GM23338 (cell line): ENCODE data around the gene TSPO2. TPM values are rescaled to one million over a fixed set of nuclear protein-coding genes. Genes with fewer than 3 reads are reported as not detected.
A peak's percentile ranks its signal among the peaks of the same experiment; 100 is the strongest.

Experiments
- ATAC-seq: fragments of 200-7000 bp; cut with Tn5 transposase; 3 replicates; pipeline ENCODE4 v1.9.1; 2020
- DNase-seq: peaks from one replicate; pipeline ENCODE4 v3.0.0-alpha.2; 2015; ENCODE audit warnings: low spot score
- H2AFZ ChIP-seq: fragments of 200-600 bp; sonication (generic); 2 replicates; pipeline ENCODE4 v1.8.0; 2016; ENCODE audit warnings: antibody characterized with exemption, mild to moderate bottlenecking, moderate library complexity
- H3F3A ChIP-seq: fragments of 200-600 bp; sonication (generic); replicated peaks from 2 replicates; pipeline ENCODE4 v1.8.0; 2017; ENCODE audit warnings: antibody characterized with exemption, mixed run types, low read depth
- H3K27ac ChIP-seq: fragments of 200-600 bp; sonication (generic); 2 replicates; pipeline ENCODE4 v1.6.1; 2016; ENCODE audit warnings: low read depth
- H3K27me3 ChIP-seq: fragments of 200-600 bp; sonication (generic); 2 replicates; pipeline ENCODE4 v1.8.0; 2016; ENCODE audit warnings: mild to moderate bottlenecking, mixed run types, moderate library complexity; ENCODE audit not compliant: insufficient read depth
- H3K36me3 ChIP-seq: fragments of 200-600 bp; sonication (generic); 2 replicates; pipeline ENCODE4 v1.8.0; 2016; ENCODE audit warnings: mild to moderate bottlenecking; ENCODE audit not compliant: insufficient read depth
- H3K4me1 ChIP-seq: fragments of 200-600 bp; sonication (generic); 2 replicates; pipeline ENCODE4 v1.8.0; 2016; ENCODE audit warnings: mild to moderate bottlenecking, moderate library complexity; ENCODE audit not compliant: insufficient read depth
- H3K4me2 ChIP-seq: fragments of 200-600 bp; sonication (generic); 2 replicates; pipeline ENCODE4 v1.7.1; 2017; ENCODE audit warnings: mixed run types
- H3K4me3 ChIP-seq: fragments of 200-600 bp; sonication (generic); 2 replicates; pipeline ENCODE4 v1.6.1; 2016; ENCODE audit warnings: mixed run types
- H3K79me2 ChIP-seq: fragments of 200-600 bp; sonication (generic); replicated peaks from 2 replicates; pipeline ENCODE4 v1.8.0; 2017; ENCODE audit warnings: mild to moderate bottlenecking; ENCODE audit not compliant: insufficient read depth
- H3K9me2 ChIP-seq: fragments of 200-600 bp; sonication (generic); 2 replicates; pipeline ENCODE4 v1.8.0; 2017; ENCODE audit not compliant: insufficient read depth
- H4K20me1 ChIP-seq: fragments of 200-600 bp; sonication (generic); replicated peaks from 2 replicates; pipeline ENCODE4 v1.8.0; 2017; ENCODE audit warnings: mild to moderate bottlenecking; ENCODE audit not compliant: insufficient read depth
- H3K27ac Mint-ChIP-seq: 2 replicates; pipeline ENCODE4 v1.8.0; 2020; ENCODE audit warnings: inconsistent platforms, mild to moderate bottlenecking, moderate library complexity, mixed read lengths
- H3K27me3 Mint-ChIP-seq: 3 replicates; pipeline ENCODE4 v1.8.0; 2022; ENCODE audit warnings: low read depth, mild to moderate bottlenecking, moderate library complexity, mixed read lengths, inconsistent platforms; ENCODE audit not compliant: insufficient read depth, poor library complexity
- H3K36me3 Mint-ChIP-seq: 3 replicates; pipeline ENCODE4 v1.8.0; 2021; ENCODE audit warnings: low read depth, mild to moderate bottlenecking, inconsistent platforms, moderate library complexity, mixed read lengths
- H3K4me1 Mint-ChIP-seq: 3 replicates; pipeline ENCODE4 v1.8.0; 2020; ENCODE audit warnings: mild to moderate bottlenecking, inconsistent platforms, mixed read lengths
- H3K4me3 Mint-ChIP-seq: 3 replicates; pipeline ENCODE4 v1.8.0; 2021; ENCODE audit warnings: moderate library complexity, mild to moderate bottlenecking, inconsistent platforms, mixed read lengths
- H3K9me3 Mint-ChIP-seq: 3 replicates; pipeline ENCODE4 v1.8.0; 2020; ENCODE audit warnings: moderate library complexity, mild to moderate bottlenecking, inconsistent platforms, mixed read lengths
- CREB1 ChIP-seq: fragments of 250-450 bp; sonication (Bioruptor Pico); IDR thresholded peaks from 2 replicates; pipeline ENCODE4 v1.5.0; 2020; ENCODE audit warnings: low read depth, mild to moderate bottlenecking, moderate library complexity
- EZH2 ChIP-seq: fragments of 200-600 bp; sonication (generic); IDR thresholded peaks from one replicate; pipeline ENCODE4 v1.8.0; 2017; ENCODE audit warnings: antibody characterized with exemption, mild to moderate bottlenecking, low read depth; ENCODE audit not compliant: unreplicated experiment
- EZH2phosphoT487 ChIP-seq: fragments of 200-600 bp; sonication (generic); IDR thresholded peaks from one replicate; pipeline ENCODE4 v1.8.1; 2018; ENCODE audit warnings: antibody characterized with exemption; ENCODE audit not compliant: unreplicated experiment
- JUNB ChIP-seq: IDR thresholded peaks from one replicate; pipeline ENCODE4 v1.6.1; 2016; ENCODE audit warnings: antibody characterized with exemption; ENCODE audit not compliant: unreplicated experiment
- NANOG ChIP-seq: IDR thresholded peaks from 2 replicates; pipeline ENCODE4 v1.6.1; 2016; ENCODE audit warnings: antibody characterized with exemption, borderline replicate concordance
- POLR2AphosphoS5 ChIP-seq: IDR thresholded peaks from 2 replicates; pipeline ENCODE4 v1.6.1; 2016; ENCODE audit warnings: antibody characterized with exemption, low read depth
- STAT1 ChIP-seq: IDR thresholded peaks from one replicate; pipeline ENCODE4 v1.6.1; 2016; ENCODE audit warnings: antibody characterized with exemption; ENCODE audit not compliant: unreplicated experiment
- ZNF114 ChIP-seq: fragments of 250-450 bp; sonication (Bioruptor Pico); IDR thresholded peaks from 2 replicates; pipeline ENCODE4 v1.5.0; 2020; ENCODE audit warnings: mild to moderate bottlenecking, moderate library complexity
- ZNF331 ChIP-seq: fragments of 250-450 bp; sonication (Bioruptor Pico); IDR thresholded peaks from 2 replicates; pipeline ENCODE4 v1.5.0; 2020; ENCODE audit warnings: low read depth, mild to moderate bottlenecking, moderate library complexity
- polyA plus RNA-seq: library from polyadenylated mRNA; unstranded; fragments of >200 nt; fragmentation: Nextera tagmentation; extraction: Ambion mirVana; gene quantifications from 2 replicates; pipeline ENCODE4 v1.2.1, GENCODE V29; 2016
- total RNA-seq: library from RNA; depleted of rRNA; stranded (reverse); fragments of >200 nt; shearing (Covaris generic); gene quantifications from 2 replicates; pipeline ENCODE4 v1.2.3, GENCODE V29; 2014
- TF ChIP-seq, protein P1 (sequence below), 2 experiments: fragments of 200-600 bp in 1 of 2; sonication (generic) in 1 of 2; conservative IDR thresholded peaks; 2 replicates each; pipeline versions ENCODE4 v1.5.1 to v1.6.1; 2016 to 2017; ENCODE audit warnings: antibody characterized with exemption in 2 of 2, low read depth in 2 of 2, mild to moderate bottlenecking in 2 of 2, moderate library complexity in 1 of 2
- TF ChIP-seq, protein P2 (sequence below): IDR thresholded peaks from 2 replicates; pipeline ENCODE4 v1.6.1; 2016; ENCODE audit warnings: antibody characterized with exemption

Gene TSPO2
- total and polyA plus RNA-seq, 2 experiments from 2014 or later, result 0.31 TPM; not detected in 1

- TF ChIP-seq, protein P1, sequence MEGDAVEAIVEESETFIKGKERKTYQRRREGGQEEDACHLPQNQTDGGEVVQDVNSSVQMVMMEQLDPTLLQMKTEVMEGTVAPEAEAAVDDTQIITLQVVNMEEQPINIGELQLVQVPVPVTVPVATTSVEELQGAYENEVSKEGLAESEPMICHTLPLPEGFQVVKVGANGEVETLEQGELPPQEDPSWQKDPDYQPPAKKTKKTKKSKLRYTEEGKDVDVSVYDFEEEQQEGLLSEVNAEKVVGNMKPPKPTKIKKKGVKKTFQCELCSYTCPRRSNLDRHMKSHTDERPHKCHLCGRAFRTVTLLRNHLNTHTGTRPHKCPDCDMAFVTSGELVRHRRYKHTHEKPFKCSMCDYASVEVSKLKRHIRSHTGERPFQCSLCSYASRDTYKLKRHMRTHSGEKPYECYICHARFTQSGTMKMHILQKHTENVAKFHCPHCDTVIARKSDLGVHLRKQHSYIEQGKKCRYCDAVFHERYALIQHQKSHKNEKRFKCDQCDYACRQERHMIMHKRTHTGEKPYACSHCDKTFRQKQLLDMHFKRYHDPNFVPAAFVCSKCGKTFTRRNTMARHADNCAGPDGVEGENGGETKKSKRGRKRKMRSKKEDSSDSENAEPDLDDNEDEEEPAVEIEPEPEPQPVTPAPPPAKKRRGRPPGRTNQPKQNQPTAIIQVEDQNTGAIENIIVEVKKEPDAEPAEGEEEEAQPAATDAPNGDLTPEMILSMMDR (conservative IDR thresholded peaks at IDR 0.05; ENCODE audit: low read depth in 2 of 2), result no peak
- TF ChIP-seq EZH2, result no peak
- no peak for TF ChIP-seq EZH2phosphoT487
- no peak for TF ChIP-seq CREB1 (CRISPR knock-in tag)
- TF ChIP-seq JUNB, result no peak
- TF ChIP-seq ZNF114, result no peak
- no peak for TF ChIP-seq STAT1
- no peak for TF ChIP-seq NANOG
These were observed 29.2 kb downstream of the TSPO2 start (continued) for GRCh38 chr6:41071501-41071922.

GRCh38 chr6:41071923-41072835 lies 29.9 kb downstream of the TSPO2 start, which contains the start of gene OARD1:
TSS of gene OARD1 (minus strand) at chr6:41072356. CDS start at chr6:41071634, 722 bp downstream.
- Histone ChIP-seq H3K4me1 (peaks cover 33% of the 10 kb centered on the region), H3K27me3 (no peaks in the 10 kb centered on the region)

More at GRCh38 chr6:41071923-41072835, 29.9 kb downstream of the TSPO2 start, which contains the start of gene OARD1:
- Histone ChIP-seq H3K79me2 (peaks cover 45% of the 10 kb centered on the region), H3F3A (peaks cover 2% of the 10 kb centered on the region; the same call in 1 of the 2 replicates), H3K9me2 (no peaks in the 10 kb centered on the region), H3K36me3 (peaks cover 5% of the 10 kb centered on the region; the same call in 1 of the 2 replicates), H3K4me2 (peak within 1 kb of the TSS; percentile 90), H4K20me1 (peaks cover 14% of the 10 kb centered on the region; the same call in 1 of the 2 replicates), H3K27ac (peak within 1 kb of the TSS; percentile 99), H3K4me3 (peak within 1 kb of the TSS; percentile 66), H2AFZ (peak within 1 kb of the TSS; percentile 39; the same call in 1 of the 2 replicates)
- peak within 1 kb of the TSS; percentile 98 for H3K27ac Mint-ChIP-seq
- no peak for TF ChIP-seq NANOG
- TF ChIP-seq CREB1 (CRISPR knock-in tag), result 0 out of 2 replicates have a peak, but pooled peaks have one; percentile 41
- peak; percentile 83 for TF ChIP-seq POLR2AphosphoS5
- TF ChIP-seq EZH2phosphoT487, result no peak
- TF ChIP-seq, protein P2, sequence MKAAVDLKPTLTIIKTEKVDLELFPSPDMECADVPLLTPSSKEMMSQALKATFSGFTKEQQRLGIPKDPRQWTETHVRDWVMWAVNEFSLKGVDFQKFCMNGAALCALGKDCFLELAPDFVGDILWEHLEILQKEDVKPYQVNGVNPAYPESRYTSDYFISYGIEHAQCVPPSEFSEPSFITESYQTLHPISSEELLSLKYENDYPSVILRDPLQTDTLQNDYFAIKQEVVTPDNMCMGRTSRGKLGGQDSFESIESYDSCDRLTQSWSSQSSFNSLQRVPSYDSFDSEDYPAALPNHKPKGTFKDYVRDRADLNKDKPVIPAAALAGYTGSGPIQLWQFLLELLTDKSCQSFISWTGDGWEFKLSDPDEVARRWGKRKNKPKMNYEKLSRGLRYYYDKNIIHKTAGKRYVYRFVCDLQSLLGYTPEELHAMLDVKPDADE, result peak; percentile 65
- TF ChIP-seq STAT1, result no peak
- no peak for TF ChIP-seq ZNF331 (CRISPR knock-in tag)
- TF ChIP-seq JUNB, result no peak
- peaks cover 31% of the 10 kb centered on the region for H3K4me1 Mint-ChIP-seq
- H3K9me3 Mint-ChIP-seq, result no peaks in the 10 kb centered on the region; the same call in 2 of the 3 replicates
- DNase-seq (peak; percentile 98), ATAC-seq (peak; percentile 81)
- H3K36me3 Mint-ChIP-seq, result peaks cover 21% of the 10 kb centered on the region
- H3K27me3 Mint-ChIP-seq, result peaks cover 11% of the 10 kb centered on the region
- peak within 1 kb of the TSS; percentile 92 for H3K4me3 Mint-ChIP-seq
